ENCODE data around the gene DCAF8. TPM values are rescaled to one million over a fixed set of nuclear protein-coding genes. Genes with fewer than 3 reads are reported as not detected.
A peak's percentile ranks its signal among the peaks of the same experiment; 100 is the strongest.

The DCAF8 gene
- total RNA-seq, 1 experiment from 2014 or later = 89.7 TPM

GRCh38 chr1:160177231-160177630 lies 85.1 kb downstream of the DCAF8 start:
- Histone ChIP-seq H3K79me2 (ENCODE audit: low read length) (no peaks in the 10 kb centered on the region), H3K9ac (ENCODE audit: low read length) (no peak overlapping the region), H3K4me2 (ENCODE audit: low read depth, low read length, poor library complexity, severe bottlenecking) (no peak overlapping the region), H3K27ac (ENCODE audit: low read length) (no peak overlapping the region), H3K4me1 (ENCODE audit: low read length) (no peaks in the 10 kb centered on the region), H3K27me3 (ENCODE audit: low read length) (no peaks in the 10 kb centered on the region), H4K20me1 (ENCODE audit: insufficient read depth, low read depth, low read length) (no peaks in the 10 kb centered on the region), H3K36me3 (ENCODE audit: insufficient read depth, low read length) (no peaks in the 10 kb centered on the region), H2AFZ (ENCODE audit: low read length) (no peak overlapping the region), H3K9me2 (replicated peaks; ENCODE audit: insufficient read depth, low read length) (no peaks in the 10 kb centered on the region), H3K4me3 (ENCODE audit: low read length) (no peak overlapping the region), H3K9me3 (ENCODE audit: low read length) (no peaks in the 10 kb centered on the region)
- no peak for DNase-seq

DNA sequence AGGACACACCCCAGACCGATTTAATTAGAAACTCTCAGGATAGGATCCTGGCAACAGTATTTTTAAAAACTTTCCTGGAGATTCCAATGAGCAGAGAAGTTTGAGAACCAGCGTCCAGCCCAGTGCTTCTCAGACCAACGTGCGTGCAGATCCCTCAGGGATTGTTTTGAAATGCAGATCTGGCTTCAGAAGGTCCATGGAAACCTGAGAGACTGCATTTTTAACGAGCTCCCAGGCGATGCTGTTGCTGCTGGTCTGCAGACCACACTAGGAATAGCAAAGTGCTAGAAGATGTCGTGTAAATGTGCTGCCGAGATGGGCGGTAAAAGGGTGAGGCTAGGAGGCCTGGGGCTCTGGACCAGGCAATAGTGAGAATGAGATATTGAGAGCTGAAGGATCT lies 90.4 kb downstream of the DCAF8 start:
- Histone ChIP-seq H4K20me1 (ENCODE audit: insufficient read depth, low read depth, low read length) (no peaks in the 10 kb centered on the region), H3K36me3 (ENCODE audit: insufficient read depth, low read length) (no peaks in the 10 kb centered on the region), H2AFZ (ENCODE audit: low read length) (no peak overlapping the region), H3K4me3 (ENCODE audit: low read length) (no peak overlapping the region), H3K9ac (ENCODE audit: low read length) (no peak overlapping the region), H3K4me1 (ENCODE audit: low read length) (peaks cover 14% of the 10 kb centered on the region), H3K79me2 (ENCODE audit: low read length) (no peaks in the 10 kb centered on the region), H3K9me3 (ENCODE audit: low read length) (no peaks in the 10 kb centered on the region), H3K27ac (ENCODE audit: low read length) (no peak overlapping the region), H3K4me2 (ENCODE audit: low read depth, low read length, poor library complexity, severe bottlenecking) (no peak overlapping the region), H3K9me2 (replicated peaks; ENCODE audit: insufficient read depth, low read length) (no peaks in the 10 kb centered on the region), H3K27me3 (ENCODE audit: low read length) (no peaks in the 10 kb centered on the region)
- DNase-seq = no peak

GRCh38 chr1:160171354-160171753 lies 91.0 kb downstream of the DCAF8 start:
- DNase-seq = no peak
- no peaks in the 10 kb centered on the region for H3K9me2 ChIP-seq (replicated peaks; ENCODE audit: insufficient read depth, low read length)
- H3K4me1 ChIP-seq (ENCODE audit: low read length) = peaks cover 14% of the 10 kb centered on the region
- no peak overlapping the region for H3K9ac ChIP-seq (ENCODE audit: low read length)
- H4K20me1 ChIP-seq (ENCODE audit: insufficient read depth, low read depth, low read length) = no peaks in the 10 kb centered on the region
- no peak overlapping the region for H3K4me2 ChIP-seq (ENCODE audit: low read depth, low read length, poor library complexity, severe bottlenecking)
- no peaks in the 10 kb centered on the region for H3K9me3 ChIP-seq (ENCODE audit: low read length)
- H3K27ac ChIP-seq (ENCODE audit: low read length) = no peak overlapping the region
- no peaks in the 10 kb centered on the region for H3K79me2 ChIP-seq (ENCODE audit: low read length)
- H3K36me3 ChIP-seq (ENCODE audit: insufficient read depth, low read length) = no peaks in the 10 kb centered on the region
- H3K27me3 ChIP-seq (ENCODE audit: low read length) = no peaks in the 10 kb centered on the region
- no peak overlapping the region for H3K4me3 ChIP-seq (ENCODE audit: low read length)
- H2AFZ ChIP-seq (ENCODE audit: low read length) = no peak overlapping the region

DNA sequence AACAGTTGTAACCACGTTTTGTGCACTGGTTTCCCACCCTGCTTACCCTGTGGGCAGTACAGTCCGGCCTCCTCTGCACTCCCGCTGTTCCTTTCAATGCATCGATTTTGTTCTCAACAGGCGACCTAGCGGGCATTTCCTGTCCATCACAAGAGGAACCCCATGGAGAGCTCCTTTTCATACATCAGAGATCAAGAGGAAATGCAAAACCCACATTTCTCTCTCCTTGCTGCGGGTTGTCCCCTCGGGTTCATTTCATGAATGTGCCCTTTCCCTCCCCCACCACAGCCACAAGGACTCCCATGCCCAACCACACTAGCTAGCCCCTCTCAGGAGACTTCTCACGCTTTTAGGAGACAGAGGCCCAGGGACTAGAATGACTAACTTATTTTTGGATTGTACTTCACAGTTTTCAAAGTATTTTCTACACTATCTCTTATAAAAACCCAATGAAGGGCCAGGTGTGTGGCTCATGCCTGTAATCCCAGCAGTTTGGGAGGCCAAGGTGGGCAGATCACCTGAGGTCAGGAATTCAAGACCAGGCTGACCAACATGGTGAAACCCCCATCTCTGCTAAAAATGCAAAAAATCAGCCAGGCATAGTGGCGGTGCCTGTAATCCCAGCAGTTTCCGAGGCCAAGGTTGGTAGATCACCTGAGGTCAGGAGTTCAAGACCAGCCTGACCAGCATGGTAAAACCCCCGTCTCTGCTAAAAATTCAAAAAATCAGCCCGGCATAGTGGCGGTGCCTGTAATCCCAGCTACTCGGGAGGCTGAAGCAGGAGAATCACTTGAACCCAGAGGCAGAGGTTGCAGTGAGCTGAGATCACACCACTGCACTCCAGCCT lies 92.6 kb downstream of the DCAF8 start:
- peak; percentile 53 for DNase-seq
- Histone ChIP-seq H3K4me3 (ENCODE audit: low read length) (peak overlapping the region; percentile 0; the same call in 1 of the 2 replicates), H3K9ac (ENCODE audit: low read length) (peak overlapping the region; percentile 15; the same call in 1 of the 2 replicates), H3K9me2 (replicated peaks; ENCODE audit: insufficient read depth, low read length) (no peaks in the 10 kb centered on the region), H3K4me1 (ENCODE audit: low read length) (peaks cover 14% of the 10 kb centered on the region), H2AFZ (ENCODE audit: low read length) (peak overlapping the region; percentile 52), H3K9me3 (ENCODE audit: low read length) (no peaks in the 10 kb centered on the region), H4K20me1 (ENCODE audit: insufficient read depth, low read depth, low read length) (no peaks in the 10 kb centered on the region), H3K27ac (ENCODE audit: low read length) (no peak overlapping the region), H3K4me2 (ENCODE audit: low read depth, low read length, poor library complexity, severe bottlenecking) (peak overlapping the region; percentile 33), H3K36me3 (ENCODE audit: insufficient read depth, low read length) (no peaks in the 10 kb centered on the region), H3K27me3 (ENCODE audit: low read length) (no peaks in the 10 kb centered on the region), H3K79me2 (ENCODE audit: low read length) (no peaks in the 10 kb centered on the region)

DNA sequence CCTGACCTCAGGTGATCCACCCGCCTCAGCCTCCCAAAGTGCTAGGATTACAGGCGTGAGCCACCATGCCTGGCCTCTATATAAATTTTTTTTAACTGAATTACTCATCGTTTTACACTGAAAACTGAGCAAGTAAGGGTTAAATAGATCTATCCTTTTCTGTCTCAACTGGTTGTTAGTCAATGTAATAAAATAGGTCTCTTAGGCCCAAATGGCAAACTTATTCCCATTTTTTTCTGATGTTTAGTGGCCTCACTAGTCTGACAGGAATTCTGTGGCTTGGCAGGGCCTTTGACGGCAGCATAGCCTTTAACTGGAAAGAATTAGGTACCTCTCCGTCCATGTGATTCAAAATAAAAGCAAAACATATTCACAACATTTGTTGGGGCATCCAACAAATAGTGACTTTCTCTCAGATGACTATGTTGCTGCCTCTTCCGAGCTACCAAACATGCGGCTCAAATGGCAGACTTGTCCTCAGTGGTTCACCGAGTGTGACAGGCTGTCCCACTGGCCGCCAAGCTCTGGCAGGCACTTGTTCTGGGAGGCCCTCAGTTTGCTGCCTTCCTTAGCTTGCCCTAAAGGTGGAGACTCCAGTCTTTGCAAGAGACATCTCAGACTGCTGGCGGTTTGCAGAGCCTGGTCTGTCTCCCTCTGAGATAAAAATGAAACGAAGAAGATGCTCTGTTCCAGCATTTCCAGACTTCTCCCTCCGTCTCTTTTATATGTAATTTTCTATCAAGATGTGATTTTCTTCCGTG lies 93.6 kb downstream of the DCAF8 start:
- Histone ChIP-seq H3K27ac (ENCODE audit: low read length) (no peak overlapping the region), H3K4me3 (ENCODE audit: low read length) (peak overlapping the region; percentile 0; the same call in 1 of the 2 replicates), H2AFZ (ENCODE audit: low read length) (peak overlapping the region; percentile 52), H3K36me3 (ENCODE audit: insufficient read depth, low read length) (no peaks in the 10 kb centered on the region), H3K4me1 (ENCODE audit: low read length) (peaks cover 14% of the 10 kb centered on the region), H3K9me3 (ENCODE audit: low read length) (no peaks in the 10 kb centered on the region), H3K9ac (ENCODE audit: low read length) (peak overlapping the region; percentile 15; the same call in 1 of the 2 replicates), H4K20me1 (ENCODE audit: insufficient read depth, low read depth, low read length) (no peaks in the 10 kb centered on the region), H3K4me2 (ENCODE audit: low read depth, low read length, poor library complexity, severe bottlenecking) (peak overlapping the region; percentile 33), H3K9me2 (replicated peaks; ENCODE audit: insufficient read depth, low read length) (no peaks in the 10 kb centered on the region), H3K27me3 (ENCODE audit: low read length) (no peaks in the 10 kb centered on the region), H3K79me2 (ENCODE audit: low read length) (no peaks in the 10 kb centered on the region)
- no peak for DNase-seq

GRCh38 chr1:160168016-160168415 lies 94.3 kb downstream of the DCAF8 start:
- Histone ChIP-seq H2AFZ (ENCODE audit: low read length) (no peak overlapping the region), H3K9me3 (ENCODE audit: low read length) (no peaks in the 10 kb centered on the region), H3K4me1 (ENCODE audit: low read length) (peaks cover 14% of the 10 kb centered on the region), H4K20me1 (ENCODE audit: insufficient read depth, low read depth, low read length) (no peaks in the 10 kb centered on the region), H3K36me3 (ENCODE audit: insufficient read depth, low read length) (no peaks in the 10 kb centered on the region), H3K9me2 (replicated peaks; ENCODE audit: insufficient read depth, low read length) (no peaks in the 10 kb centered on the region), H3K27ac (ENCODE audit: low read length) (no peak overlapping the region), H3K4me2 (ENCODE audit: low read depth, low read length, poor library complexity, severe bottlenecking) (no peak overlapping the region), H3K79me2 (ENCODE audit: low read length) (no peaks in the 10 kb centered on the region), H3K9ac (ENCODE audit: low read length) (no peak overlapping the region), H3K4me3 (ENCODE audit: low read length) (no peak overlapping the region), H3K27me3 (ENCODE audit: low read length) (no peaks in the 10 kb centered on the region)
- DNase-seq = no peak

DNA sequence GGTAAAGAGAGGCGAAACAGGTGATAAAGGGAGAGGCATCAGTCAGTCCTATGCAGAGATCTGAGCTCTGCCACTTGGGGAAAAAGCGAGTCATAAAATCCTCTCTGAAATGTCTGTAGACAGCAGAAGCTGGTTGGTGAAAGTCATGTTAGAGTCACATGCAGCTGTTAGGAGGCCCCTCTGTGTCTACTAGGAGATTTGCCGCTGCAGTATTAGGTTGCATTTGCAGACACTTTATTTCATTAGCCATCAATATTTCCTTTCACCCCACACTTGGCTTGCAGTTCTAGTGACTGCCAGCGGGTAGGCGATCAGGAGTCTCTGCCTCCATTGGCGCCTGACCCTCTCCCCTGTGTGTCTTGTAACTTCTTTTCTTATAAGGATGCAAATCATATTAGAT lies 94.8 kb downstream of the DCAF8 start:
- Histone ChIP-seq H3K9ac (ENCODE audit: low read length) (no peak overlapping the region), H3K4me1 (ENCODE audit: low read length) (peaks cover 14% of the 10 kb centered on the region), H3K4me3 (ENCODE audit: low read length) (no peak overlapping the region), H2AFZ (ENCODE audit: low read length) (no peak overlapping the region), H3K4me2 (ENCODE audit: low read depth, low read length, poor library complexity, severe bottlenecking) (no peak overlapping the region), H3K27me3 (ENCODE audit: low read length) (no peaks in the 10 kb centered on the region), H3K79me2 (ENCODE audit: low read length) (no peaks in the 10 kb centered on the region), H4K20me1 (ENCODE audit: insufficient read depth, low read depth, low read length) (no peaks in the 10 kb centered on the region), H3K27ac (ENCODE audit: low read length) (no peak overlapping the region), H3K9me3 (ENCODE audit: low read length) (no peaks in the 10 kb centered on the region), H3K36me3 (ENCODE audit: insufficient read depth, low read length) (no peaks in the 10 kb centered on the region), H3K9me2 (replicated peaks; ENCODE audit: insufficient read depth, low read length) (no peaks in the 10 kb centered on the region)
- no peak for DNase-seq

GRCh38 chr1:160167056-160167455 lies 95.3 kb downstream of the DCAF8 start:
- H3K79me2 ChIP-seq (ENCODE audit: low read length) = no peaks in the 10 kb centered on the region
- no peaks in the 10 kb centered on the region for H3K27me3 ChIP-seq (ENCODE audit: low read length)

More at GRCh38 chr1:160167056-160167455, 95.3 kb downstream of the DCAF8 start:
- no peak overlapping the region for H3K4me2 ChIP-seq (ENCODE audit: low read depth, low read length, poor library complexity, severe bottlenecking)
- no peak overlapping the region for H3K4me3 ChIP-seq (ENCODE audit: low read length)
- peaks cover 14% of the 10 kb centered on the region for H3K4me1 ChIP-seq (ENCODE audit: low read length)
- no peaks in the 10 kb centered on the region for H3K9me2 ChIP-seq (replicated peaks; ENCODE audit: insufficient read depth, low read length)
- H3K36me3 ChIP-seq (ENCODE audit: insufficient read depth, low read length) = no peaks in the 10 kb centered on the region
- no peaks in the 10 kb centered on the region for H4K20me1 ChIP-seq (ENCODE audit: insufficient read depth, low read depth, low read length)
- H3K9ac ChIP-seq (ENCODE audit: low read length) = no peak overlapping the region
- H2AFZ ChIP-seq (ENCODE audit: low read length) = no peak overlapping the region
- no peak for DNase-seq
- no peak overlapping the region for H3K27ac ChIP-seq (ENCODE audit: low read length)
- H3K9me3 ChIP-seq (ENCODE audit: low read length) = no peaks in the 10 kb centered on the region
